Right lobe of liver (tissue), 4 donors: ENCODE measurements around the gene DPY19L3.

Source experiments
- CTCF ChIP-seq, 4 donors: fragments of 200-600 bp in 3 of 4; fragments of 450-650 bp in 1 of 4; IDR thresholded peaks; one replicate each; pipeline versions ENCODE4 v1.5.1 to v1.8.0; 2016 to 2022; ENCODE audit warnings: antibody characterized with exemption in 4 of 4, mild to moderate bottlenecking in 2 of 4
- POLR2A ChIP-seq: fragments of 450-650 bp; IDR thresholded peaks from one replicate; pipeline ENCODE4 v1.6.1; 2017; ENCODE audit warnings: antibody characterized with exemption, mild to moderate bottlenecking
- donor health status: DM: no; HTN: no; CAD: no.
- donor health status: DM: no; HTN: no; CAD: no.
- donor health status: DM: no; HTN: yes; CAD: no.

DNA sequence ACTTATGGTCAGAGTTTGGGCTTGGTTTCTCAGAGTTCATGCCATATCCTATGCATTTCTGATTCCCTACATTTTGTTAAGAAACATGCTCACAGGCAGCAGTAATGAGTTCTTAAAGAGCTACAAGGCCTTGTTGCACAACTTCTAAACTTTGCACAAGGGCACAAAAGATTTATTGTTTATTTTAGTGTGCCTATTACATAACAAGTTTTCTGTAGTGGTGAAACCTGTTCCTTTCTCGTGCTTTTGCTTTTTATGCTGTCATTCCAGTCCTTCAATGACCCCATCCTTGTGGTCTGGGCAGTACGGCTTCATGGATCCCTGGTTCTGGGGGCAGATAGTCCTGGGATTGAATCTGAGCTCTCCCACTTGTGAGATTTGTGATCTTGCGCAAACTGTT lies 42.4 kb upstream of the DPY19L3 start:
- TF ChIP-seq CTCF (IDR thresholded peaks at IDR 0.05), result no peak
- no peak for TF ChIP-seq POLR2A
